Stimulated activated CD4-positive, alpha-beta T cell treated with anti-CD3 and anti-CD28 coated beads, Interleukin-2, amount 100 ng/mL, for 48 hours (primary cell): ENCODE results near the gene TSPAN9.
"Not testable (repeated sequence)": the region's sequence is repeated elsewhere in the genome, so short reads cannot be mapped to it uniquely, and the experiment has no call there.

Source experiments
- DNase-seq, 2 donors: peaks; one replicate each; pipeline ENCODE4 v3.0.0-alpha.2; 2020

TSPAN9 gene

DNA sequence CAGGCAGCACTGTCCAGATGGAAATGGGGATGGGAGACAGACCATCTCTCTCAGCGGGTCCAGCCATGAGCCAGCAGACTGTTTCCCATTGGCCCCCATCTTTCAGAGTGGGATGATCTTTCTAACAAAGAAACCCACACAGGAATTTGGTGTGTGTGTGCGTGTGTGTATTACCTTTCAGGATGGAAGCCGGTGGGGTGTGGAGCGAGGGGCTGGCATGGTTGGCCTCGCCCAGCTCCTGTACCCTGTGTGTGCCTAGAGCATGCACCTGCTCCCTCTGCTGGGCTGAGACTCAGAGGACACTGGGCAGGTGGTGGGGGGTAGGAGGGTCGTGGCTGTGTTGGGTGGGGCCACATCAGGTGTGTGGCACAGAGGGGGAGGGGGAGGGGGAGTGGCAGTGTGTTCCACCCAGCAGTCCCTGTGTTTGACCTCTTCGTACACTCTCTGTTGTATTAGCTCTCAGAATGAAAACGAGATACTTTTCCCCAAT lies 33.0 kb upstream of the TSPAN9 start:
- no peak for DNase-seq

- DNase-seq, result no peak
Observed at GRCh38 chr12:3045494-3045893, 31.7 kb upstream of the TSPAN9 start.

- no peak for DNase-seq
Observed at GRCh38 chr12:3045989-3046388, 31.2 kb upstream of the TSPAN9 start.

DNA sequence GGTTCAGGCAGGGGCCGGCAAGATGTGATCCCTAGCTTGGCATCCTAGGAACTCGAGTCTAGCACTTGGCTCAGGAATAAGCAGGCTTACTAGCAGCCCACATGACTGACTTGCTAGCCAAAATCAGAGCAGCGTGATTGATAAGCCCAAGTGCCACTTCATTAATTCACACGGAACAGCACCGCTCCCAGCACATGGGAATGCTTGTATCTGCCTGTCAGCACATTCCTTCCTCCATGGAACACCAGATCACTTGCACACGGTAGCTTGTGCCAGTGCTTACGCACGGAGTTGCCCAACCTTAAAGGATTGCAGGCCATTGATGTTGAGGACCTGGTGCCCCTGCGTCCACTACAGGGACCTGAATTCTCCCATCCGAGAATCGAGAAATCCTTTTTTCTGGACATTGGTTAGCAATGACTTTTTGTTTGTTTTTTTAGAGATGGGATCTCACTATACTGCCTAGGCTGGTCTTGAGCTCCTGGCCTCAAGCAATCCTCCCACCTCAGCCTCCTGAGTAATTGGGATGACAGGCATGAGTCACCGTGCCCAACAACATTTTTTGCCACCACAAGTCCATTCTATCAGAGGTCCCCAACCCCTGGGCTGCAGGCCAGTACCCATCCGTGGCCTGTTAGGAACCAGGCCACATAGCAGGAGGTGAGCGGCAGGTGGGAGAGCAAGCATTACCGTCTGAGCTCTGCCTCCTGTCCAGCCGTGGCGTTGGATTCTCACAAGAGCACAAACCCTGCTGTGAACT lies 30.6 kb upstream of the TSPAN9 start:
- no peak for DNase-seq

DNA sequence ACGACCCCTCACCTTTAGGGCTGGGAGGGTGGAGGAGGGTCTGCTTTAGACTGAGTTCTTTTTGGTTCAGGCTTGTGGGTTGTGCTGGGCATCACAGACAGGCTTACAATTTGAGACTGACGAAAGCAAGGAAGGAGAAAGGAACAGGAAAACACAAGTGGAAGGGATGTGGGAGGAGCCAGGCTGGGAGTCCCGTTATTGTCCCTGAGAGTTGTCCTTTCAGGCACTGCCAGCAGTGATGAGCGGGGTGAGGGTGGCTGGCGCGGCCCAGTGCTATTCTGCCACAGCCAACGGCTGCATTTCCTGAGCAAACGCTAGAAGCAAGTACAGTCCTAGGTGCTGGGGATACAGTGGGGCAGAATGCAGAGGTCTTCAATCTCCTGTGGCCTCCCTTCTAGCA lies 29.2 kb upstream of the TSPAN9 start:
- DNase-seq, result no peak

DNA sequence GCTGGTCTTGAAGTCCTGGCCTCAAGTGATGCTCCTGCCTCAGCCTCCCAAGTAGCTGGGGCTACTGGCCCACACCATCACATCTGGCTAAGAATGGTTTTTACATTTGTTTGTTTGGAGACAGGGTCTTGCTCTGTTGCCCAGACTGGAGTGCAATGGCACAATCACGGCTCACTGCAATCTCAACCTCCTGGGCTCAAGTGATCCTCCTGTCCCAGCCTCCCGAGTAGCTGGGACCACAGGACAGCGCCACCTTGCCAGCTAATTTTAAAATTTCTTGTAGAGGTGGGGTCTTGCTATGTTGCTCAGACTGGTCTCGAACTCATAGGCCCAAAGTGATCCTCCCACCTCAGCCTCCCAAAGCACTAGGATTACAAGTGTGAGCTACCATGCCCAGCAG lies 28.6 kb upstream of the TSPAN9 start:
- no peak for DNase-seq

DNA sequence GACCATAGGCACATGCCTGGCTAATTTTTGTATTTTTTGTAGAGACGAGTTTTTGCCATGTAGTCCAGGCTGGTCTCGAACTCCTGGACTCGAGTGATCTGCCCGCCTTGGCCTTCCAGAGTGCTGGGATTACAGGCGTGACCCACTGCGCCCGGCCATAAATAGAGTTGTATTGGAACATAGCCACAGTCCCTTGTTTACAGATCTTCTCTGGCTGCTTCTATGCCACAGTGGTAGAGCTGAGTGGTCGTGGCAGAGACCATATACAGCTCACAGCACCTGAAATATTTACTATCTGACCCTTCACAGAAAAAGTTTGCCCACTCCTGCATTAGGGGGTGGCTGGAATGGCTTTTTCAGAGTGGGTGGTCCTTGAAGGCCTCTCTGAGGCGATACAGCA lies 28.0 kb upstream of the TSPAN9 start:
- DNase-seq, result no peak

GRCh38 chr12:3049611-3050249 lies 27.4 kb upstream of the TSPAN9 start:
- DNase-seq, result no peak

DNA sequence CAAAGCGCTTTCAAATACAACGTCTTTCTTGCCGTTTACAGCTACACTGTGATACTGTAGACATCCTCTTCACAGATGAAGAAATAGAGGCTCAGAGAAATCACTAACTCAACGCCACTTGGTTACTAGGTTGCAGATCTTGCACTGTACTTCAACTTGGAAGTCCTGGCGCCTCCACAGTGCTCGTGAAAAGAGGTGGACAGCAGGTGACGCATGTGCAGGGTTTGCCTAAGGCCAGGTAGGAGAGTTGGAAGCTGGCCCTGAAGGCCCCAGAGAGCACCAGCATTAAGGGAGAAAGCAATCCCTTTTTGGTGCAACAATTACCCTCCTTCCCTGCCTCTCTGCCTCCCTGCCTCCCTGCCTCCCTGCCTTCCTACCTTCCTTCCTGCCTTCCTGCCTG lies 22.8 kb upstream of the TSPAN9 start:
- no peak for DNase-seq

DNA sequence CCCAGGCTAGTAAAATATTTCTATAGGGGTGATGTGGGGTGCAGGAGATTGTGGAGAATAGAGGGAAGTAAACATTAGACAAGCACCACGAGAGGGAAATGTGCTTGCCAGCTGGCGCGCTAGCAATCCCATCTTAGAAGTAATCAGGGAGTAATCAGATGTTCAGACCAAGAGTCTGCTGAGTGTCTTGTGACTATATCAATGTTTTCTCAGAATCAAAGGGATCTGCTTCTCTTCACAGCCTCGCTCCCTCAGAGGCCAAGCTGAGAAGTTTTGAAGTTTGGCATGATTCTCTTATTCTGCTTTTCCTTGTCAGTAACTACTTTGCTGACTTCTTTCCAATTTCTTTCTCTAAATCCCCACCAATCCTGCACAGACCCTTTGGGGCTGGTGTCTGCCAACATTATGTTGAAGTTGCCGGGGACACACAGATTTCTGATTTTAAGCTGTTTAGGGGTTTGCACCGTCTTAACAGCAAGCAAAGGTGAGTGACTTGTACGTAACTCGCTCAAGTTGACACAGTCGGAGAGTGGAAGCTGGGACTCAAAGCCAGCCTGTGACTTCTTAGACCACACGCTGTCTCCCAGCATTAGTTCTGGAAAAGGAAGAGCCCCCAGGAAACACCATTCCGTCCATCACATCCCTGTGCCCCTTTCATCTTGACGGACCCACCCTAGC lies 22.0 kb upstream of the TSPAN9 start:
- DNase-seq, result no peak

GRCh38 chr12:3055704-3056467 lies 21.3 kb upstream of the TSPAN9 start:
- DNase-seq, result no peak

- DNase-seq, result no peak
Observed at GRCh38 chr12:3061059-3061458, 16.1 kb upstream of the TSPAN9 start.

DNA sequence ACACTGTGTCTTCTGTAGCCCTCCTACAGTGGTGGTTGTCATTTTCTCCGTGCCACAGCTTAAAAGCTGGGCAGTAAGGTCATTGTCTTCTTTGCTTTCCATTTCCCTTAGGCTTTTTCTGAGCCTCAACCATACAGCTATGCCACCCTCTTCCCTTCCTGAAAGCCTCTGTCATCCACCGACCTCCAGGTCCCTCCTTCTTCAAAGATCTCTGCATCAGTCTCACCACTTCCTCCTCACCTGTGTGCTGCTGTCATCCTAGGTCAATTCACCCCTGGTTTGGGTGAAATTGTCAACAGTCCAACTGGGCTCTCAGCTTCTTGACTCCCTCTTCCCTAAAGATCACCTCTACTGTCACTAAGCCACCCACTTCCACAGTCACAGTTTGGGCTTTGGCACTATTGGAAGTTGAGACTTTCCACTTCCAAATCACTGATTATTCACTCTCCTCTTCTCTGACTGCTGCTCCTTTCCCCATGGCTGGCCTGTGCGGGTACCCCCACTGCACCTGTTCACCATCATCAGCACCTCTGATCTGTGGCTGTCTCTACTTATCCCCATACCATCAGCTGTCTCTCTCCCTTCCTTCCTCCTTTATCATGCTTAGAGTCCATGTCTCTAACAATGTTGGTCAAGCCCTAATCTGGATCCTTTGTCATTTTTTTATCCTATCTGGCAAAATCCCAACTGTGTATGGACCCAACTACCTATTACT lies 15.5 kb upstream of the TSPAN9 start:
- DNase-seq, result no peak

- DNase-seq, result no peak
Observed at GRCh38 chr12:3065300-3065699, 11.9 kb upstream of the TSPAN9 start.

DNA sequence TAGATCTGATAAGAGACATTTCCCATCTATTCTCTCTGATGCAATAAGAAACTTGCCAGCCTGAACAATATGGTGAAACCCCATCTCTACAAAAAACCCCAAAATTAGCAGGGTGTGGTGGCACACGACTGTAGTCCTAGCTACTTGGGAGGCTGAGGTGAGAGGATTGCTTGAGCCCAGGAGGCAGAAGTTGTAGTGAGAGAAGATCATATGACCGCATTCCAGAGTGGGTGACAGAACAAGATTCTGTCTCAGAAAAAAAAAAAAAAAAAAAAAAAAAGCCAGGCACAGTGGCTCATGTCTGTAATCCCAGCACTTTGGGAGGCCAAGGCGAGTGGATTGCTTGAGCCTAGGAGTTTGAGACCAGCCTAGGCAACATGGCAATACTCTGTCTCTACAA lies 11.3 kb upstream of the TSPAN9 start:
- not testable (repeated sequence) for DNase-seq

DNA sequence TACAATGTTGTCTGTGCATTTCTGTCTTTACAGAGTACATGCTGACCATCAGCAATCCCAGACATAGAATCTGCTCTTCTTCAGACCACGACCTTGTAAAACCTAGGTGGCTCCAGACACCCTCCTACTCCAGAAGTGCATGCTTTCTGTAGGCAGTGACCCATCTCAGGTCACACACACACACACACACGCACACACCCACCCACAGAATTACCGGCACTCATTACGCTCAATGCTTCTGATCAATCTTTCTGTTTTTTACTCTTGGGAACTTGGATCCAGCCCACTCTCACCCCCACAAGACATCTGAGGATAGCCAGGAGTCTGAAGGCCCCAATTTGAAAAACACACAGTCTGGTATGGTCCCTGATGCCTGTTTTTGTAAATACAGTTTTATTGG lies 7.5 kb upstream of the TSPAN9 start:
- DNase-seq, result no peak

DNA sequence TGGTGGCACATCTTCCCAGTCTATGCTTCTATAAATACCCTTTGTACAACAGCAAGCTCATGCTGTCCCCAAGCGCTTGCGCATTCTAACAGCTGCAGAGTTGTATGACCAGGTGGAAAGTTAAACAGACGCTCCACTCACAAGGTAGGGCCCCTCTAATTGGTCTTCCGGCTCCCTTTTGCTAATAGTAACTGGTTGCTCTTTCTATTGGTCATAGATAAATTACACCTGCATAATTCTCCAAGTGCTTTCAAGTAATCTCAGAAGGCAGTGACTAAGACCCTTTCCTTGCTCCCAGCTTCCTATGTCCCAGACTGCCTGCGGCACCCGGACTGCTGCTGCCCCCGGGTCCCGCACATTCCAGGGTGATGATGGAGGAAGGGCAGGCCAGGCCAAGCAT lies 6.1 kb upstream of the TSPAN9 start:
- no peak for DNase-seq

DNA sequence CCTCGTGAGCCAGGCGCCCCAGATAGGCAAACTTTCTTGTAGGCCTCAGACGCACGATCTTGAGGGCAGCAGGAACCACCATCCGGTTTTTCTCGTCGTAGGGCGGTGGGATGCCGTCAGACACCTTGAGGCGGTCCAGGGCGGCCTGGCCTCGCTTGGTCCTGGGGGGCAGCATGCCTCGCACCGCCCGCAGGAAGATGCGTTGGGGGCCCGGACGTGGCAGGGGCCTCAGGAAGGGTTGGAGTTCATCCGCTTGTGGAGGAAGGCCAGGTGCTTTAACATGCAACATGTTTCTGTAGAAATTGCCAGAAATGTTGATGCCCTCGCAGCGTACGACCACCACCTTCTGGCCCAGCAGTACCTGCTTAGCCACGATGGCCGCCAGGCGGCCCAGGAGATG lies 5.5 kb upstream of the TSPAN9 start:
- no peak for DNase-seq

- peak; percentile 86 to 89 for DNase-seq
Observed at GRCh38 chr12:3073438-3074250, 3.5 kb upstream of the TSPAN9 start.

DNA sequence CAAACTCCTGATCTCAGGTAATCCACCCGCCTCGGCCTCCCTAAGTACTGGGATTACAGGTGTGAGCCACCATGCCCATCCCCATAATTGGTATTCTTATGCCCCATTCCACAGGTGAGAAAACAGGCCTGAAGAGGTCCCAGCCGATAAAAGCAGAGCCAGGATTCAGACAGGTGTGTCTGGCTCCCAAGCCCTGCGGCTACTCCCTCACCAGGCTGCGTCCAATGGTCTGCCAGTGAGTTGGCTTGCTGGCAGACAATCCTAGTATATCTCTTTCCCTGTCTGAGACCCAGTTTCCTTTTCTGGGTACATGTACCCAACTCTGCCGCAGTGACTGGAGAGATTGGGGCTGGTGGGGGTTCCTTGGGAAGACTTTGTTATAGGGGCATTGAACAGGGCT lies 1.9 kb upstream of the TSPAN9 start:
- DNase-seq, result no peak

- DNase-seq, result no peak
Observed at GRCh38 chr12:3077572-3078081, 448 bp downstream of the TSPAN9 start.
